ENCODE data around the gene NFATC4. TPM values are rescaled to one million over a fixed set of nuclear protein-coding genes. Genes with fewer than 3 reads are reported as not detected.

The NFATC4 gene
- polyA plus RNA-seq, 1 donor from 2014 or later, result 0.22 TPM

- Histone ChIP-seq H3K27me3 (ENCODE audit: insufficient read depth, low read depth, low read length) (peaks cover 23% of the 10 kb centered on the region), H3K4me2 (ENCODE audit: low read length) (no peak overlapping the region), H3K27ac (ENCODE audit: low read length) (peak overlapping the region; percentile 16), H3F3A (ENCODE audit: insufficient read depth, low read length, poor library complexity, severe bottlenecking) (no peaks in the 10 kb centered on the region), H3K79me2 (replicated peaks; ENCODE audit: insufficient read depth, low read length) (no peaks in the 10 kb centered on the region), H3K36me3 (ENCODE audit: insufficient read depth, low read length) (no peaks in the 10 kb centered on the region), H4K20me1 (ENCODE audit: insufficient read depth) (no peaks in the 10 kb centered on the region), H3K4me3 (ENCODE audit: low read length) (peak overlapping the region; percentile 58), H3K9ac (ENCODE audit: low read length) (peak overlapping the region; percentile 29), H3K9me2 (ENCODE audit: insufficient read depth, low read length) (no peaks in the 10 kb centered on the region), H3K9me3 (ENCODE audit: low read length) (no peaks in the 10 kb centered on the region), H2AFZ (ENCODE audit: low read depth, low read length) (no peak overlapping the region)
- TF ChIP-seq MXI1 (conservative IDR thresholded peaks at IDR 0.05; ENCODE audit: poor library complexity, severe bottlenecking) (no peak), SMC3 (conservative IDR thresholded peaks at IDR 0.05; ENCODE audit: poor library complexity) (no peak), POLR2AphosphoS5 (IDR thresholded peaks at IDR 0.05) (no peak), CTCF (IDR thresholded peaks at IDR 0.05; ENCODE audit: poor library complexity, severe bottlenecking) (no peak), EP300 (conservative IDR thresholded peaks at IDR 0.05; ENCODE audit: poor library complexity, severe bottlenecking) (no peak), RAD21 (conservative IDR thresholded peaks at IDR 0.05) (no peak), TAF1 (IDR thresholded peaks at IDR 0.05; ENCODE audit: low read depth) (no peak), EZH2 (IDR thresholded peaks at IDR 0.05; ENCODE audit: borderline replicate concordance, insufficient read depth, low read length, poor library complexity, severe bottlenecking) (no peak)
- TF ChIP-seq, protein P1, sequence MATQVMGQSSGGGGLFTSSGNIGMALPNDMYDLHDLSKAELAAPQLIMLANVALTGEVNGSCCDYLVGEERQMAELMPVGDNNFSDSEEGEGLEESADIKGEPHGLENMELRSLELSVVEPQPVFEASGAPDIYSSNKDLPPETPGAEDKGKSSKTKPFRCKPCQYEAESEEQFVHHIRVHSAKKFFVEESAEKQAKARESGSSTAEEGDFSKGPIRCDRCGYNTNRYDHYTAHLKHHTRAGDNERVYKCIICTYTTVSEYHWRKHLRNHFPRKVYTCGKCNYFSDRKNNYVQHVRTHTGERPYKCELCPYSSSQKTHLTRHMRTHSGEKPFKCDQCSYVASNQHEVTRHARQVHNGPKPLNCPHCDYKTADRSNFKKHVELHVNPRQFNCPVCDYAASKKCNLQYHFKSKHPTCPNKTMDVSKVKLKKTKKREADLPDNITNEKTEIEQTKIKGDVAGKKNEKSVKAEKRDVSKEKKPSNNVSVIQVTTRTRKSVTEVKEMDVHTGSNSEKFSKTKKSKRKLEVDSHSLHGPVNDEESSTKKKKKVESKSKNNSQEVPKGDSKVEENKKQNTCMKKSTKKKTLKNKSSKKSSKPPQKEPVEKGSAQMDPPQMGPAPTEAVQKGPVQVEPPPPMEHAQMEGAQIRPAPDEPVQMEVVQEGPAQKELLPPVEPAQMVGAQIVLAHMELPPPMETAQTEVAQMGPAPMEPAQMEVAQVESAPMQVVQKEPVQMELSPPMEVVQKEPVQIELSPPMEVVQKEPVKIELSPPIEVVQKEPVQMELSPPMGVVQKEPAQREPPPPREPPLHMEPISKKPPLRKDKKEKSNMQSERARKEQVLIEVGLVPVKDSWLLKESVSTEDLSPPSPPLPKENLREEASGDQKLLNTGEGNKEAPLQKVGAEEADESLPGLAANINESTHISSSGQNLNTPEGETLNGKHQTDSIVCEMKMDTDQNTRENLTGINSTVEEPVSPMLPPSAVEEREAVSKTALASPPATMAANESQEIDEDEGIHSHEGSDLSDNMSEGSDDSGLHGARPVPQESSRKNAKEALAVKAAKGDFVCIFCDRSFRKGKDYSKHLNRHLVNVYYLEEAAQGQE (IDR thresholded peaks at IDR 0.05; ENCODE audit: borderline replicate concordance), result no peak
Measured at GRCh38 chr14:24366721-24367513, 1.1 kb upstream of the NFATC4 start.

- Histone ChIP-seq H3K4me3 (ENCODE audit: low read length) (peak overlapping the region; percentile 61), H3K9ac (ENCODE audit: low read length) (peak overlapping the region; percentile 56), H3K9me3 (ENCODE audit: low read length) (no peaks in the 10 kb centered on the region), H3K27ac (ENCODE audit: low read length) (no peak overlapping the region), H4K20me1 (ENCODE audit: insufficient read depth) (no peaks in the 10 kb centered on the region), H2AFZ (ENCODE audit: low read depth, low read length) (no peak overlapping the region), H3F3A (ENCODE audit: insufficient read depth, low read length, poor library complexity, severe bottlenecking) (no peaks in the 10 kb centered on the region), H3K79me2 (replicated peaks; ENCODE audit: insufficient read depth, low read length) (no peaks in the 10 kb centered on the region), H3K36me3 (ENCODE audit: insufficient read depth, low read length) (no peaks in the 10 kb centered on the region), H3K9me2 (ENCODE audit: insufficient read depth, low read length) (no peaks in the 10 kb centered on the region), H3K4me2 (ENCODE audit: low read length) (no peak overlapping the region), H3K27me3 (ENCODE audit: insufficient read depth, low read depth, low read length) (peaks cover 23% of the 10 kb centered on the region)
- TF ChIP-seq CTCF (IDR thresholded peaks at IDR 0.05; ENCODE audit: poor library complexity, severe bottlenecking) (no peak), MXI1 (conservative IDR thresholded peaks at IDR 0.05; ENCODE audit: poor library complexity, severe bottlenecking) (no peak), EP300 (conservative IDR thresholded peaks at IDR 0.05; ENCODE audit: poor library complexity, severe bottlenecking) (no peak), TAF1 (IDR thresholded peaks at IDR 0.05; ENCODE audit: low read depth) (no peak), EZH2 (IDR thresholded peaks at IDR 0.05; ENCODE audit: borderline replicate concordance, insufficient read depth, low read length, poor library complexity, severe bottlenecking) (no peak), POLR2AphosphoS5 (IDR thresholded peaks at IDR 0.05) (no peak), RAD21 (conservative IDR thresholded peaks at IDR 0.05) (no peak), SMC3 (conservative IDR thresholded peaks at IDR 0.05; ENCODE audit: poor library complexity) (no peak)
- TF ChIP-seq, protein P1 (IDR thresholded peaks at IDR 0.05; ENCODE audit: borderline replicate concordance), result no peak
Measured at GRCh38 chr14:24368212-24368561, 203 bp downstream of the NFATC4 start.

Measured in neural cell (in vitro differentiated cells).